Progenitor cell of endocrine pancreas (in vitro differentiated cells): ENCODE measurements around the gene TP53. TPM values are rescaled to one million over a fixed set of nuclear protein-coding genes. Genes with fewer than 3 reads are reported as not detected.

Experiments
- DNase-seq: peaks from one replicate; pipeline ENCODE4 v3.0.0; 2021; ENCODE audit warnings: low spot score; ENCODE audit not compliant: unreplicated experiment
- H3K27ac Mint-ChIP-seq: 2 replicates; pipeline ENCODE4 v1.8.0; 2021; ENCODE audit warnings: mild to moderate bottlenecking, moderate library complexity, mixed read lengths
- H3K27me3 Mint-ChIP-seq: 2 replicates; pipeline ENCODE4 v1.8.0; 2021; ENCODE audit warnings: mixed read lengths
- H3K36me3 Mint-ChIP-seq: 2 replicates; pipeline ENCODE4 v1.8.0; 2022; ENCODE audit warnings: mixed read lengths; ENCODE audit not compliant: insufficient read depth
- H3K4me1 Mint-ChIP-seq: 2 replicates; pipeline ENCODE4 v1.8.0; 2021; ENCODE audit warnings: low read depth, mixed read lengths
- H3K4me3 Mint-ChIP-seq: 2 replicates; pipeline ENCODE4 v1.8.0; 2021; ENCODE audit warnings: low read depth, mild to moderate bottlenecking, moderate library complexity, mixed read lengths
- H3K9me3 Mint-ChIP-seq: 2 replicates; pipeline ENCODE4 v1.8.0; 2021; ENCODE audit warnings: low read depth, mixed read lengths
- CTCF ChIP-seq: fragments of 200-600 bp; sonication (generic); IDR thresholded peaks from one replicate; pipeline ENCODE4 v1.5.0; 2021; ENCODE audit warnings: antibody characterized with exemption, mild to moderate bottlenecking; ENCODE audit not compliant: unreplicated experiment
- total RNA-seq: library from RNA; stranded (reverse); gene quantifications from 2 replicates; pipeline ENCODE4 v1.2.1, GENCODE V29; 2021

The TP53 gene
- total RNA-seq, 1 donor from 2014 or later, result 121 TPM

- Mint-ChIP-seq H3K9me3 (no peaks in the 10 kb centered on the region), H3K4me3 (peak overlapping the region; percentile 98), H3K27ac (peak overlapping the region; percentile 100), H3K4me1 (peaks cover 22% of the 10 kb centered on the region), H3K36me3 (peaks cover 2% of the 10 kb centered on the region), H3K27me3 (no peaks in the 10 kb centered on the region)
- TF ChIP-seq CTCF, result no peak
- no peak for DNase-seq
Measured at GRCh38 chr17:7684851-7685532, 2.3 kb downstream of the TP53 start.

DNA sequence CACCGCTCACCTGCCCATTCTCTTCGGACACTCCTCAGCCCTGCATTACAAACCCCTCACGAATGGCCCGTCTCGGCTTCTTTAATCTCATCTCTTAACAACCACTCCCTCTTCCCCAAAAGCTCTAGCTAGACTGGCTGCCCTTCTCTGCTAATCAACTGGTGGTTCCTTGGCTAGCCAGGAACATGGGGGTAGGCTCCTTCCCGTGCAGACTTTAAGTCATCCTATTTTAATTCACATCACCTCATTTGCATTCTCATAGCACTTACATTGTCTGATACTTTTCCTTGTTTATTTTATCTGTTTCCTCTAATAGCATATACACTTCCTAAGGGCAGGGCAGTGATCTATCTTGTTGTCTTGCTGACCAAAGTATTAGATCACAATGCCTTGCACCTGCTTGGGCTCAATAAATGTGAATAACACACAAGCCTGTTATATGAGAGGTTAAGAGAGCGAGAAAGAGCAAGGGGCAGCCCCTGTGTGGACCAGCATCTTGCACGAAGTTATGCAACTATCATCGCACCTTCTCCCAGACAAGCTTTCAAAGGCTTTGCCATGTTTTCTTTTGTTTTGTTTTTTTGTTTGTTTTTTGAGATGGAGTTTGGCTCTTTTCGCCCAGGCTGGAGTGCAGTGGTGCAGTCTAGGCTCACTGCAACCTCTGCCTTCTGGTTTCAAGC is 9.8 kb downstream of the TP53 start:
- no peak overlapping the region for H3K27ac Mint-ChIP-seq
- no peak overlapping the region for H3K4me3 Mint-ChIP-seq
- H3K4me1 Mint-ChIP-seq, result no peaks in the 10 kb centered on the region
- TF ChIP-seq CTCF, result no peak
- no peaks in the 10 kb centered on the region for H3K27me3 Mint-ChIP-seq
- no peak for DNase-seq
- peaks cover 28% of the 10 kb centered on the region for H3K36me3 Mint-ChIP-seq
- H3K9me3 Mint-ChIP-seq, result peaks cover 9% of the 10 kb centered on the region

DNA sequence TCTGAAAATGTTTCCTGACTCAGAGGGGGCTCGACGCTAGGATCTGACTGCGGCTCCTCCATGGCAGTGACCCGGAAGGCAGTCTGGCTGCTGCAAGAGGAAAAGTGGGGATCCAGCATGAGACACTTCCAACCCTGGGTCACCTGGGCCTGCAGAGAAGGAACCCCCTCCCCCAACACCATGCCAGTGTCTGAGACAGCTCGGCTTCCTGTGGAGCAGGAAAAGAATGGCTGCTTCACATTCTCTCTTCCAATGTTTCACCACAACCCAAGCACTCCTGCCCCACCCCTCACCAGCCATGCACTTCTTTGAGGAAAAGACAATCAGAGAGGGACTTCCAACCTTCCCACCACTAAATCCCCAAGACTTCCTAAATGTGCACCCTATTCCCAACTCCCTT is 10.8 kb downstream of the TP53 start:
- peaks cover 9% of the 10 kb centered on the region for H3K9me3 Mint-ChIP-seq
- no peak overlapping the region for H3K27ac Mint-ChIP-seq
- no peaks in the 10 kb centered on the region for H3K27me3 Mint-ChIP-seq
- H3K36me3 Mint-ChIP-seq, result peaks cover 31% of the 10 kb centered on the region
- no peak overlapping the region for H3K4me3 Mint-ChIP-seq
- no peak for DNase-seq
- no peak for TF ChIP-seq CTCF
- no peaks in the 10 kb centered on the region for H3K4me1 Mint-ChIP-seq

DNA sequence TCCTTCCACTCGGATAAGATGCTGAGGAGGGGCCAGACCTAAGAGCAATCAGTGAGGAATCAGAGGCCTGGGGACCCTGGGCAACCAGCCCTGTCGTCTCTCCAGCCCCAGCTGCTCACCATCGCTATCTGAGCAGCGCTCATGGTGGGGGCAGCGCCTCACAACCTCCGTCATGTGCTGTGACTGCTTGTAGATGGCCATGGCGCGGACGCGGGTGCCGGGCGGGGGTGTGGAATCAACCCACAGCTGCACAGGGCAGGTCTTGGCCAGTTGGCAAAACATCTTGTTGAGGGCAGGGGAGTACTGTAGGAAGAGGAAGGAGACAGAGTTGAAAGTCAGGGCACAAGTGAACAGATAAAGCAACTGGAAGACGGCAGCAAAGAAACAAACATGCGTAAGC is 12.4 kb downstream of the TP53 start:
- no peaks in the 10 kb centered on the region for H3K27me3 Mint-ChIP-seq
- no peaks in the 10 kb centered on the region for H3K4me1 Mint-ChIP-seq
- TF ChIP-seq CTCF, result no peak
- H3K4me3 Mint-ChIP-seq, result no peak overlapping the region
- H3K9me3 Mint-ChIP-seq, result peaks cover 9% of the 10 kb centered on the region
- no peak for DNase-seq
- peaks cover 37% of the 10 kb centered on the region for H3K36me3 Mint-ChIP-seq
- H3K27ac Mint-ChIP-seq, result no peak overlapping the region

DNA sequence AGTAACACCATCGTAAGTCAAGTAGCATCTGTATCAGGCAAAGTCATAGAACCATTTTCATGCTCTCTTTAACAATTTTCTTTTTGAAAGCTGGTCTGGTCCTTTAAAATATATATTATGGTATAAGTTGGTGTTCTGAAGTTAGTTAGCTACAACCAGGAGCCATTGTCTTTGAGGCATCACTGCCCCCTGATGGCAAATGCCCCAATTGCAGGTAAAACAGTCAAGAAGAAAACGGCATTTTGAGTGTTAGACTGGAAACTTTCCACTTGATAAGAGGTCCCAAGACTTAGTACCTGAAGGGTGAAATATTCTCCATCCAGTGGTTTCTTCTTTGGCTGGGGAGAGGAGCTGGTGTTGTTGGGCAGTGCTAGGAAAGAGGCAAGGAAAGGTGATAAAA is 14.1 kb downstream of the TP53 start:
- peak; percentile 51 for TF ChIP-seq CTCF
- Mint-ChIP-seq H3K27me3 (no peaks in the 10 kb centered on the region), H3K4me3 (no peak overlapping the region), H3K9me3 (peaks cover 9% of the 10 kb centered on the region), H3K4me1 (no peaks in the 10 kb centered on the region), H3K36me3 (peaks cover 37% of the 10 kb centered on the region), H3K27ac (no peak overlapping the region)
- DNase-seq, result no peak
